Measurements from ENCODE around the gene NAE1.
"Not testable (repeated sequence)": the region's sequence is repeated elsewhere in the genome, so short reads cannot be mapped to it uniquely, and the experiment has no call there.

The NAE1 gene

GRCh38 chr16:66830422-66831404 is at the start of gene NAE1:
Gene NAE1, minus strand, starts transcription at chr16:66830976. Its CDS starts 77 bp downstream, at chr16:66830899.
- in situ Hi-C loops (cut with HindIII; ENCODE audit: low sequenced_read_pairs) = no loop called here

- in situ Hi-C loops (cut with HindIII; ENCODE audit: low sequenced_read_pairs) = no loop called here
These were observed 47.3 kb upstream of the NAE1 start for GRCh38 chr16:66878067-66878466.

GRCh38 chr16:66874079-66874775 is 43.5 kb upstream of the NAE1 start:
- in situ Hi-C loops (cut with HindIII; ENCODE audit: low sequenced_read_pairs) = no loop called here

GRCh38 chr16:66873685-66874055 is 42.9 kb upstream of the NAE1 start:
- in situ Hi-C loops (cut with HindIII; ENCODE audit: low sequenced_read_pairs) = no loop called here

GRCh38 chr16:66872943-66873684 is 42.3 kb upstream of the NAE1 start:
- in situ Hi-C loops (cut with HindIII; ENCODE audit: low sequenced_read_pairs) = no loop called here

- in situ Hi-C loops (cut with HindIII; ENCODE audit: low sequenced_read_pairs) = no loop called here
These were observed 41.8 kb upstream of the NAE1 start for GRCh38 chr16:66872559-66872942.

GRCh38 chr16:66871840-66872239 is 41.1 kb upstream of the NAE1 start:
- in situ Hi-C loops (cut with HindIII; ENCODE audit: low sequenced_read_pairs) = no loop called here

GRCh38 chr16:66871363-66871762 is 40.6 kb upstream of the NAE1 start:
- in situ Hi-C loops (cut with HindIII; ENCODE audit: low sequenced_read_pairs) = not testable (repeated sequence)

- in situ Hi-C loops (cut with HindIII; ENCODE audit: low sequenced_read_pairs) = no loop called here
These were observed 38.6 kb upstream of the NAE1 start for GRCh38 chr16:66869424-66869823.

- in situ Hi-C loops (cut with HindIII; ENCODE audit: low sequenced_read_pairs) = no loop called here
These were observed 32.9 kb upstream of the NAE1 start for GRCh38 chr16:66863707-66864106.

GRCh38 chr16:66862023-66862520 is 31.3 kb upstream of the NAE1 start:
- in situ Hi-C loops (cut with HindIII; ENCODE audit: low sequenced_read_pairs) = no loop called here

GRCh38 chr16:66859397-66860068 is 28.8 kb upstream of the NAE1 start:
- in situ Hi-C loops (cut with HindIII; ENCODE audit: low sequenced_read_pairs) = no loop called here

- in situ Hi-C loops (cut with HindIII; ENCODE audit: low sequenced_read_pairs) = no loop called here
These were observed 28.1 kb upstream of the NAE1 start for GRCh38 chr16:66858740-66859396.

- in situ Hi-C loops (cut with HindIII; ENCODE audit: low sequenced_read_pairs) = no loop called here
These were observed 26.7 kb upstream of the NAE1 start for GRCh38 chr16:66857437-66857836.

- in situ Hi-C loops (cut with HindIII; ENCODE audit: low sequenced_read_pairs) = no loop called here
These were observed 26.0 kb upstream of the NAE1 start for GRCh38 chr16:66856801-66857200.

- in situ Hi-C loops (cut with HindIII; ENCODE audit: low sequenced_read_pairs) = no loop called here
These were observed 25.5 kb upstream of the NAE1 start for GRCh38 chr16:66856184-66856730.

GRCh38 chr16:66853261-66854139 is 22.7 kb upstream of the NAE1 start:
- in situ Hi-C loops (cut with HindIII; ENCODE audit: low sequenced_read_pairs) = no loop called here

- in situ Hi-C loops (cut with HindIII; ENCODE audit: low sequenced_read_pairs) = no loop called here
These were observed 20.6 kb upstream of the NAE1 start for GRCh38 chr16:66851166-66851964.

Measured in DLD1 (cell line).